HEK293 (cell line): ENCODE data around the gene SERPINI1.

Experiments used
- CTCF ChIA-PET: fragments of 350-600 bp; formaldehyde crosslinking; extraction: SDS; loops from one replicate; lab custom pipeline; 2021; ENCODE audit warnings: antibody characterized with exemption; lab: Yijun Ruan, JAX
- POLR2A ChIA-PET: fragments of 300-600 bp; formaldehyde crosslinking; extraction: SDS; loops from one replicate; lab custom pipeline; 2020; ENCODE audit warnings: antibody characterized with exemption, inconsistent platforms; lab: Yijun Ruan, JAX
- H3K27ac ChIP-seq: fragments of 200-500 bp; sonication (Bioruptor generic); 2 replicates; pipeline ENCODE4 v1.5.1; 2014; ENCODE audit warnings: low read depth, low read length, control low read depth, inconsistent platforms; ENCODE audit errors: extremely low read depth
- H3K36me3 ChIP-seq, 2 experiments: fragments of 200-500 bp in 1 of 2; sonication (Bioruptor generic) in 1 of 2; 1 replicate in 1 of 2; 2 replicates in 1 of 2; pipeline ENCODE4 v1.5.1; 2014 to 2017; ENCODE audit warnings: inconsistent platforms in 2 of 2, low read length in 2 of 2; ENCODE audit not compliant: control insufficient read depth in 2 of 2, insufficient read depth in 1 of 2
- H3K4me1 ChIP-seq: fragments of 200-500 bp; sonication (Bioruptor generic); 2 replicates; pipeline ENCODE4 v1.5.1; 2014; ENCODE audit warnings: mild to moderate bottlenecking, low read length, inconsistent platforms; ENCODE audit not compliant: control insufficient read depth, insufficient read depth
- H3K4me3 ChIP-seq: 2 replicates; pipeline ENCODE4 v1.5.1; 2011; ENCODE audit warnings: low read depth, mild to moderate bottlenecking, control low read depth, low read length, moderate library complexity
- H3K9me3 ChIP-seq: fragments of 200-500 bp; sonication (Bioruptor generic); 2 replicates; pipeline ENCODE4 v1.5.1; 2014; ENCODE audit warnings: low read depth, low read length, inconsistent platforms; ENCODE audit not compliant: control insufficient read depth, insufficient read depth
- PBX3 ChIP-seq: sonication (generic); formaldehyde crosslinking; IDR thresholded peaks from 2 replicates; pipeline ENCODE4 v1.8.1; 2022; ENCODE audit warnings: mild to moderate bottlenecking, moderate library complexity, missing genetic modification reagents
- REPIN1 ChIP-seq: fragments of 450-650 bp; formaldehyde crosslinking; IDR thresholded peaks from 2 replicates; pipeline ENCODE4 v1.5.1; 2017; ENCODE audit warnings: missing biosample characterization, missing genetic modification characterization, low read depth
- SALL2 ChIP-seq: fragments of 450-650 bp; formaldehyde crosslinking; IDR thresholded peaks from 2 replicates; pipeline ENCODE4 v1.5.0; 2017; ENCODE audit warnings: missing biosample characterization, mild to moderate bottlenecking, missing genetic modification characterization, borderline replicate concordance
- SP3 ChIP-seq: fragments of 450-650 bp; formaldehyde crosslinking; IDR thresholded peaks from 2 replicates; pipeline ENCODE4 v1.5.1; 2016; ENCODE audit warnings: missing biosample characterization, missing genetic modification characterization
- ZBTB11 ChIP-seq: fragments of 450-650 bp; formaldehyde crosslinking; conservative IDR thresholded peaks from 2 replicates; pipeline ENCODE4 v1.5.1; 2016; ENCODE audit warnings: low read depth, missing biosample characterization, missing genetic modification characterization
- ZBTB20 ChIP-seq: fragments of 450-650 bp; formaldehyde crosslinking; IDR thresholded peaks from 2 replicates; pipeline ENCODE4 v1.5.1; 2016; ENCODE audit warnings: missing biosample characterization, missing genetic modification characterization
- ZBTB21 ChIP-seq: fragments of 450-650 bp; formaldehyde crosslinking; IDR thresholded peaks from 2 replicates; pipeline ENCODE4 v1.5.1; 2017; ENCODE audit warnings: missing biosample characterization, missing genetic modification characterization
- ZFHX2 ChIP-seq: fragments of 450-650 bp; formaldehyde crosslinking; conservative IDR thresholded peaks from 2 replicates; pipeline ENCODE4 v1.5.1; 2016; ENCODE audit warnings: missing biosample characterization, missing genetic modification characterization
- ZNF112 ChIP-seq: fragments of 450-650 bp; formaldehyde crosslinking; IDR thresholded peaks from 2 replicates; pipeline ENCODE4 v1.5.0; 2017; ENCODE audit warnings: missing biosample characterization, missing genetic modification characterization
- ZNF121 ChIP-seq: fragments of 450-650 bp; formaldehyde crosslinking; IDR thresholded peaks from 2 replicates; pipeline ENCODE4 v1.5.1; 2016; ENCODE audit warnings: missing biosample characterization, missing genetic modification characterization
- ZNF140 ChIP-seq: fragments of 450-650 bp; formaldehyde crosslinking; IDR thresholded peaks from 2 replicates; pipeline ENCODE4 v1.5.1; 2016; ENCODE audit warnings: missing biosample characterization, missing genetic modification characterization
- ZNF169 ChIP-seq: fragments of 450-650 bp; formaldehyde crosslinking; IDR thresholded peaks from 2 replicates; pipeline ENCODE4 v1.5.1; 2016; ENCODE audit warnings: missing biosample characterization, missing genetic modification characterization
- ZNF174 ChIP-seq: fragments of 450-650 bp; formaldehyde crosslinking; IDR thresholded peaks from 2 replicates; pipeline ENCODE4 v1.5.0; 2017; ENCODE audit warnings: missing biosample characterization, mild to moderate bottlenecking, missing genetic modification characterization
- ZNF23 ChIP-seq: fragments of 450-650 bp; formaldehyde crosslinking; IDR thresholded peaks from 2 replicates; pipeline ENCODE4 v1.5.1; 2016; ENCODE audit warnings: missing biosample characterization, missing genetic modification characterization, borderline replicate concordance
- ZNF24 ChIP-seq: fragments of 450-650 bp; formaldehyde crosslinking; IDR thresholded peaks from 2 replicates; pipeline ENCODE4 v1.5.1; 2016; ENCODE audit warnings: missing biosample characterization, missing genetic modification characterization
- ZNF311 ChIP-seq: fragments of 450-650 bp; formaldehyde crosslinking; IDR thresholded peaks from 2 replicates; pipeline ENCODE4 v1.5.1; 2017; ENCODE audit warnings: missing biosample characterization, missing genetic modification characterization, borderline replicate concordance
- ZNF37A ChIP-seq: fragments of 450-650 bp; IDR thresholded peaks from 2 replicates; pipeline ENCODE4 v1.5.1; 2018; ENCODE audit warnings: missing biosample characterization, missing genetic modification characterization
- ZNF558 ChIP-seq: fragments of 450-650 bp; formaldehyde crosslinking; IDR thresholded peaks from 2 replicates; pipeline ENCODE4 v1.5.1; 2016; ENCODE audit warnings: missing biosample characterization, missing genetic modification characterization
- ZNF580 ChIP-seq: fragments of 450-650 bp; formaldehyde crosslinking; IDR thresholded peaks from 2 replicates; pipeline ENCODE4 v1.5.1; 2016; ENCODE audit warnings: missing biosample characterization, missing genetic modification characterization
- ZNF600 ChIP-seq: fragments of 450-650 bp; formaldehyde crosslinking; IDR thresholded peaks from 2 replicates; pipeline ENCODE4 v1.5.1; 2016; ENCODE audit warnings: missing biosample characterization, missing genetic modification characterization
- ZNF660 ChIP-seq: fragments of 450-650 bp; IDR thresholded peaks from 2 replicates; pipeline ENCODE4 v1.5.1; 2018; ENCODE audit warnings: missing biosample characterization, mild to moderate bottlenecking, missing genetic modification characterization
- ZNF677 ChIP-seq: fragments of 450-650 bp; IDR thresholded peaks from 2 replicates; pipeline ENCODE4 v1.5.0; 2018; ENCODE audit warnings: missing biosample characterization, mild to moderate bottlenecking, missing genetic modification characterization, moderate library complexity
- ZNF768 ChIP-seq: fragments of 450-650 bp; formaldehyde crosslinking; IDR thresholded peaks from 2 replicates; pipeline ENCODE4 v1.5.1; 2018; ENCODE audit warnings: missing biosample characterization, mild to moderate bottlenecking, missing genetic modification characterization
- ZNF792 ChIP-seq: fragments of 450-650 bp; formaldehyde crosslinking; IDR thresholded peaks from 2 replicates; pipeline ENCODE4 v1.5.1; 2016; ENCODE audit warnings: missing biosample characterization, missing genetic modification characterization
- ZNF843 ChIP-seq: fragments of 450-650 bp; formaldehyde crosslinking; IDR thresholded peaks from 2 replicates; pipeline ENCODE4 v1.5.1; 2016; ENCODE audit warnings: missing biosample characterization, missing genetic modification characterization
- ZSCAN16 ChIP-seq: fragments of 450-650 bp; formaldehyde crosslinking; IDR thresholded peaks from 2 replicates; pipeline ENCODE4 v1.5.1; 2016; ENCODE audit warnings: missing biosample characterization, missing genetic modification characterization
- TF ChIP-seq, protein P1 (sequence below): fragments of 450-650 bp; IDR thresholded peaks from 2 replicates; pipeline ENCODE4 v1.5.1; 2018; ENCODE audit warnings: missing biosample characterization, mild to moderate bottlenecking, missing genetic modification characterization
- TF ChIP-seq, protein P2 (sequence below): fragments of 450-650 bp; formaldehyde crosslinking; IDR thresholded peaks from 2 replicates; pipeline ENCODE4 v1.5.1; 2016; ENCODE audit warnings: missing biosample characterization, missing genetic modification characterization

Gene SERPINI1

DNA sequence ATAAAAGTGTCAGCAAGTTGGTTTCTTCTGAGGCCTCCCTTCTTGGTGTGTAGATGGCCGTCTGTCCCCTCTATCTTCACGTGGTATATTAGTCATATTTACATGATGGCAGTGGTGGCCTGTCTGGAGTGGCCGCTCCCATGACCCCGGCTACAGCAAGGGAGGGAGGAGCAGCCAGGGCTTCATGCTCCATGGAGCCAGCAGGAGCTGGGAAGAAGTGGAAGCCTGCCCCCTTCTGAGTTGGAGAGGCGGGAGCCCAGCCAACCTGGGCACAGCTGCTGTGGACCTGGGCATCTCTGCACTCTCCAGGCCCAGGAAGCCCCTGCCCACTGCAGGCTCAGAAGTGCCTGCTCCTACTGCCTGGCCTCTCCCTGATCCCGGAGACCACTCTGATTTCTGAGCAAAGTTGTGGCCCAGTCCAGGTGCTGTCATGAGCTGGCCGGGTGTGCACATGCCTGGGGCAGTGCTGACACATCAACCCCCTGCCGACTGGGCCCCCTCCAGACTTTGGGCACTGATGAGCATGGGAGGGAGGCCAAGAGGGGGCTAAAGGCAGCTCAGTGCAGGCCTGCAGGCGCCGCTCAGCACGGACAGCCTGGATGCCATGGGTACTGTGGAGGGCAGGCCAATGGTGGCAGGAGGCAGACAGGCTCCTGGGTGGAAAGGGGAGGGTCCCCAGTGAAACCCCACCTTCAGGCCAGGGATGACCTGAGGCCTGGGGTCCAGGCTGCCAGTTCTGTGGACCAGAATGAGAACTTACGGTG is 84.8 kb downstream of the SERPINI1 start:
- CTCF ChIA-PET, result no interaction called here
- H3K4me3 ChIP-seq, result no peak overlapping the region
- H3K4me1 ChIP-seq, result no peaks in the 10 kb centered on the region
- no peaks in the 10 kb centered on the region for H3K9me3 ChIP-seq
- H3K27ac ChIP-seq, result no peak overlapping the region
- POLR2A ChIA-PET, result no interaction called here
- TF ChIP-seq ZNF843 (no peak), SALL2 (no peak), PBX3 (no peak), ZFHX2 (tag by site-specific recombination) (no peak), ZNF580 (tag by site-specific recombination) (no peak), ZNF37A (no peak), ZBTB11 (tag by site-specific recombination) (no peak), ZNF792 (no peak), ZNF600 (no peak), ZNF174 (tag by site-specific recombination) (no peak), ZNF140 (tag by site-specific recombination) (no peak), REPIN1 (tag by site-specific recombination) (no peak), ZSCAN16 (tag by site-specific recombination) (no peak), ZNF768 (tag by site-specific recombination) (no peak), ZNF677 (tag by site-specific recombination) (no peak), ZBTB20 (tag by site-specific recombination) (no peak)
- TF ChIP-seq, protein P1, sequence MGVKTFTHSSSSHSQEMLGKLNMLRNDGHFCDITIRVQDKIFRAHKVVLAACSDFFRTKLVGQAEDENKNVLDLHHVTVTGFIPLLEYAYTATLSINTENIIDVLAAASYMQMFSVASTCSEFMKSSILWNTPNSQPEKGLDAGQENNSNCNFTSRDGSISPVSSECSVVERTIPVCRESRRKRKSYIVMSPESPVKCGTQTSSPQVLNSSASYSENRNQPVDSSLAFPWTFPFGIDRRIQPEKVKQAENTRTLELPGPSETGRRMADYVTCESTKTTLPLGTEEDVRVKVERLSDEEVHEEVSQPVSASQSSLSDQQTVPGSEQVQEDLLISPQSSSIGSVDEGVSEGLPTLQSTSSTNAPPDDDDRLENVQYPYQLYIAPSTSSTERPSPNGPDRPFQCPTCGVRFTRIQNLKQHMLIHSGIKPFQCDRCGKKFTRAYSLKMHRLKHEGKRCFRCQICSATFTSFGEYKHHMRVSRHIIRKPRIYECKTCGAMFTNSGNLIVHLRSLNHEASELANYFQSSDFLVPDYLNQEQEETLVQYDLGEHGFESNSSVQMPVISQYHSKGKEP (tag by site-specific recombination), result no peak
- no peaks in the 10 kb centered on the region for H3K36me3 ChIP-seq

DNA sequence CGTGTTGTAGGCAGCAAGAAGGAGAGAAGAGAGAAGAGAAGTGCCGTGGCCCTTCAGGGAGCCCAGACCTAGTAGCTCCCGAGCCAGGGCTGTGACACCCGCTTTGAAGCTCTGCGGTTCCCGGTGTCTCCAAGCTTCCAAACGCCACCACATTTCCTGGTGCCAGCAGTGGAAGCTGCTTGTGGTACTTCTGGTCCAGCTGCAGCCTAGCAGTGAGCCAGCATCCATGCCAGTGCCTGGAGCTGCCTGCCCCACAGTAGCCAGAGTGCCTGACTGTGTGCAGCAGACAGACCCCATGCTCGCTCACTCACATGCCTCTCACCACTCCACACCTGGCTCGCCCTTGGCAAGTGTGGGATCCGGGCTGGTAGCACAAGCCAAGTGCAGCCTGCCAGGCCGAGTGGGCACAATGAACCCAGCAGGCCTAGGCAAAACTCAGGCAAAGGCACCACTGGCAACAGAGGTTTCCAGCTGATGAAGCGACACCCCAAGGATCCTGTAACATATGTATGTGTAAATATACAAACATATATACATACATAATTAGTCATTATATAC is 85.8 kb downstream of the SERPINI1 start:
- Histone ChIP-seq H3K36me3 (no peaks in the 10 kb centered on the region), H3K4me1 (no peaks in the 10 kb centered on the region), H3K4me3 (no peak overlapping the region), H3K27ac (no peak overlapping the region), H3K9me3 (no peaks in the 10 kb centered on the region)
- ChIA-PET CTCF (no interaction called here), POLR2A (no interaction called here)
- no peak for TF ChIP-seq ZNF660
- no peak for TF ChIP-seq ZNF311 (tag by site-specific recombination)
- TF ChIP-seq, protein P2, sequence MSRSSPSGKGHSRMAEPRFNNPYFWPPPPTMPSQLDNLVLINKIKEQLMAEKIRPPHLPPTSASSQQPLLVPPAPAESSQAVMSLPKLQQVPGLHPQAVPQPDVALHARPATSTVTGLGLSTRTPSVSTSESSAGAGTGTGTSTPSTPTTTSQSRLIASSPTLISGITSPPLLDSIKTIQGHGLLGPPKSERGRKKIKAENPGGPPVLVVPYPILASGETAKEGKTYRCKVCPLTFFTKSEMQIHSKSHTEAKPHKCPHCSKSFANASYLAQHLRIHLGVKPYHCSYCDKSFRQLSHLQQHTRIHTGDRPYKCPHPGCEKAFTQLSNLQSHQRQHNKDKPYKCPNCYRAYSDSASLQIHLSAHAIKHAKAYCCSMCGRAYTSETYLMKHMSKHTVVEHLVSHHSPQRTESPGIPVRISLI (tag by site-specific recombination), result no peak
- TF ChIP-seq SP3 (tag by site-specific recombination), result no peak
- no peak for TF ChIP-seq ZBTB21 (tag by site-specific recombination)
- no peak for TF ChIP-seq ZNF121 (tag by site-specific recombination)
- no peak for TF ChIP-seq ZNF24 (tag by site-specific recombination)
- TF ChIP-seq ZNF169 (tag by site-specific recombination), result no peak
- no peak for TF ChIP-seq ZNF112 (tag by site-specific recombination)
- no peak for TF ChIP-seq ZNF23 (tag by site-specific recombination)
- no peak for TF ChIP-seq ZNF558
- TF ChIP-seq ZNF677 (tag by site-specific recombination), result no peak
